Right ventricle myocardium superior (tissue), 1 donor: ENCODE results near the gene PLPPR4. TPM values are rescaled to one million over a fixed set of nuclear protein-coding genes. Genes with fewer than 3 reads are reported as not detected.

Source experiments
- ATAC-seq: fragments of 200-7000 bp; cut with Tn5 transposase; one replicate; pipeline ENCODE4 v1.9.1; 2020; ENCODE audit warnings: mild to moderate bottlenecking; ENCODE audit not compliant: poor library complexity
- DNase-seq: peaks from one replicate; pipeline ENCODE4 v3.0.0-alpha.2; 2020
- intact Hi-C: fragments of 100-400 bp; cut with DNase I; formaldehyde crosslinking; loops from one replicate; pipeline ENCODE4 v1.11.2; 2022
- total RNA-seq: library from RNA; stranded (reverse); fragmentation: NEBNext Ultra II Directional; extraction: Animal tissue kit (Norgen Biotek cat#: 25700); gene quantifications from one replicate; pipeline ENCODE4 v1.2.1, GENCODE V29; 2021
- donor health status: DM: no; HTN: yes; CAD: no; lungs with severe emphysema.

The PLPPR4 gene
- total RNA-seq, 1 donor from 2014 or later = 0.11 TPM

- DNase-seq (no peak), ATAC-seq (no peak)
- intact Hi-C loops = no loop called here
Measured at GRCh38 chr1:99331083-99331482, 66.8 kb downstream of the PLPPR4 start.

- no peak for DNase-seq
- no peak for ATAC-seq
- intact Hi-C loops = no loop called here
Measured at GRCh38 chr1:99331636-99332035, 67.3 kb downstream of the PLPPR4 start.

- intact Hi-C loops = no loop called here
- ATAC-seq (no peak), DNase-seq (no peak)
Measured at GRCh38 chr1:99332561-99332960, 68.3 kb downstream of the PLPPR4 start.

GRCh38 chr1:99334991-99335390, 70.7 kb downstream of the PLPPR4 start:
- DNase-seq (no peak), ATAC-seq (no peak)
- intact Hi-C loops = no loop called here

- no peak for ATAC-seq
- no peak for DNase-seq
- intact Hi-C loops = no loop called here
Measured at GRCh38 chr1:99347041-99347684, 82.9 kb downstream of the PLPPR4 start.

- no peak for ATAC-seq
- intact Hi-C loops = no loop called here
- no peak for DNase-seq
Measured at GRCh38 chr1:99348397-99349132, 84.3 kb downstream of the PLPPR4 start.

GRCh38 chr1:99352821-99353220, 88.5 kb downstream of the PLPPR4 start:
- ATAC-seq (no peak), DNase-seq (no peak)
- intact Hi-C loops = no loop called here

GRCh38 chr1:99358770-99359169, 94.5 kb downstream of the PLPPR4 start:
- no peak for ATAC-seq

More at GRCh38 chr1:99358770-99359169, 94.5 kb downstream of the PLPPR4 start:
- intact Hi-C loops = no loop called here
- DNase-seq = no peak
